Kidney (tissue), 14 donors: ENCODE results near the gene CALR3. TPM values are rescaled to one million over a fixed set of nuclear protein-coding genes. Genes with fewer than 3 reads are reported as not detected.
"Not testable (repeated sequence)": the region's sequence is repeated elsewhere in the genome, so short reads cannot be mapped to it uniquely, and the experiment has no call there.

Experiments
- DNase-seq, 5 donors: peaks; one replicate each; pipeline ENCODE4 v3.0.0-alpha.2; 2013 to 2020
- FAIRE-seq: peaks from 2 replicates; lab custom pipeline; 2012; peaks lifted over from hg19 to GRCh38; lab: Jason Lieb, UNC
- H3K27ac ChIP-seq, 2 donors: one replicate each; pipeline ENCODE4 v1.7.0; 2013; ENCODE audit warnings: low read depth in 2 of 2, low read length in 2 of 2, inconsistent platforms in 1 of 2
- H3K27me3 ChIP-seq: one replicate; pipeline ENCODE4 v1.7.1; 2013; ENCODE audit warnings: low read length, inconsistent platforms; ENCODE audit not compliant: control insufficient read depth, insufficient read depth
- H3K36me3 ChIP-seq, 3 donors: one replicate each; pipeline versions ENCODE4 v1.7.0 to v1.7.1; 2013; ENCODE audit warnings: low read length in 3 of 3, control low read depth in 1 of 3, inconsistent platforms in 1 of 3; ENCODE audit not compliant: insufficient read depth in 3 of 3, control insufficient read depth in 2 of 3
- H3K4me1 ChIP-seq, 3 donors: one replicate each; pipeline versions ENCODE4 v1.7.0 to v1.7.1; 2013; ENCODE audit warnings: low read length in 3 of 3, inconsistent platforms in 1 of 3, low read depth in 1 of 3; ENCODE audit not compliant: control insufficient read depth in 2 of 3, insufficient read depth in 2 of 3
- H3K4me3 ChIP-seq, 3 donors: one replicate each; pipeline versions ENCODE4 v1.7.0 to v1.8.1; 2013; ENCODE audit warnings: low read length in 3 of 3, control low read depth in 1 of 3, inconsistent platforms in 1 of 3
- H3K9ac ChIP-seq, 3 donors: one replicate each; pipeline versions ENCODE4 v1.7.0 to v1.7.1; 2013; ENCODE audit warnings: low read length in 3 of 3, control low read depth in 1 of 3, inconsistent platforms in 1 of 3
- H3K9me3 ChIP-seq, 3 donors: one replicate each; pipeline versions ENCODE4 v1.7.0 to v1.7.1; 2013; ENCODE audit warnings: low read length in 3 of 3, control low read depth in 1 of 3, inconsistent platforms in 1 of 3; ENCODE audit not compliant: control insufficient read depth in 2 of 3, insufficient read depth in 1 of 3
- CTCF ChIP-seq: IDR thresholded peaks from 3 replicates; pipeline ENCODE4 v1.5.1; 2012; ENCODE audit warnings: mild to moderate bottlenecking, moderate library complexity, borderline replicate concordance; ENCODE audit not compliant: insufficient read depth; ENCODE audit errors: extremely low read depth
- intact Hi-C: fragments of 100-400 bp; cut with DNase I; formaldehyde crosslinking; loops from one replicate; pipeline ENCODE4 v1.11.1; 2022
- polyA plus RNA-seq: library from polyadenylated mRNA; stranded (reverse); fragments of 350-450 nt; fragmentation: Illumina TruSeq; extraction: RNeasy Lipid Tissue Mini Kit (QIAGEN cat#74804); gene quantifications from one replicate; pipeline ENCODE4 v1.2.3, GENCODE V29; 2014; ENCODE audit warnings: low read depth, low replicate concordance; ENCODE audit not compliant: insufficient read depth
- total RNA-seq: library from RNA; stranded (reverse); fragmentation: NEBNext Ultra II Directional; extraction: Animal tissue kit (Norgen Biotek cat#: 25700); gene quantifications from one replicate; pipeline ENCODE4 v1.2.1, GENCODE V29; 2021
- donor health status: control.
- donor health status: control.
- donor health status: control.
- donor health status: control.
- donor health status: control.
- donor health status: DM: yes; HTN: yes; CAD: no.
- donor health status: Normal renal cell carcinoma (clear cell type).

CALR3 gene
- total and polyA plus RNA-seq, 2 donors from 2014 or later = not detected

GRCh38 chr19:16472992-16473391 lies 23.0 kb downstream of the CALR3 start:
- DNase-seq = no peak
- no peak overlapping the region for H3K9ac ChIP-seq
- H3K27ac ChIP-seq = no peak overlapping the region
- TF ChIP-seq CTCF = no peak
- H3K4me1 ChIP-seq = peaks cover 0 to 20% (median 5%) of the 10 kb centered on the region in 3 donors
- no peaks in the 10 kb centered on the region for H3K27me3 ChIP-seq
- no peak for FAIRE-seq
- no peaks in the 10 kb centered on the region for H3K36me3 ChIP-seq
- intact Hi-C loops = no loop called here
- no peaks in the 10 kb centered on the region for H3K9me3 ChIP-seq
- H3K4me3 ChIP-seq = no peak overlapping the region

GRCh38 chr19:16472559-16472899 lies 23.4 kb downstream of the CALR3 start:
- H3K27me3 ChIP-seq, H3K27ac ChIP-seq, H3K9me3 ChIP-seq, FAIRE-seq, H3K36me3 ChIP-seq, intact Hi-C loops, DNase-seq: not testable (repeated sequence)
- H3K4me1 ChIP-seq = peaks cover 0 to 23% (median 5%) of the 10 kb centered on the region in 3 donors
- H3K9ac ChIP-seq = peak overlapping the region in 1 of 3 donors; percentile 82
- peak overlapping the region in 2 of 3 donors; percentile 79 to 86 for H3K4me3 ChIP-seq

GRCh38 chr19:16470911-16471811 lies 24.8 kb downstream of the CALR3 start:
- Histone ChIP-seq H3K27ac (peak overlapping the region; percentile 6 to 32), H3K9me3 (no peaks in the 10 kb centered on the region), H3K27me3 (no peaks in the 10 kb centered on the region), H3K9ac (peak overlapping the region; percentile 26 to 71 (median 65)), H3K4me1 (peaks cover 0 to 23% (median 5%) of the 10 kb centered on the region in 3 donors), H3K36me3 (no peaks in the 10 kb centered on the region), H3K4me3 (peak overlapping the region; percentile 59 to 79 (median 77))
- TF ChIP-seq CTCF = no peak
- DNase-seq = peak in 4 of 5 donors; percentile 14 to 81 (median 38)
- intact Hi-C loops = no loop called here
- no peak for FAIRE-seq

GRCh38 chr19:16470541-16470910 lies 25.4 kb downstream of the CALR3 start:
- no peaks in the 10 kb centered on the region for H3K9me3 ChIP-seq
- H3K27me3 ChIP-seq = no peaks in the 10 kb centered on the region
- no peak for FAIRE-seq
- peak overlapping the region in 1 of 3 donors; percentile 65 for H3K9ac ChIP-seq
- peak overlapping the region in 1 of 2 donors; percentile 6 for H3K27ac ChIP-seq
- peaks cover 0 to 23% (median 5%) of the 10 kb centered on the region in 3 donors for H3K4me1 ChIP-seq
- TF ChIP-seq CTCF = no peak
- H3K4me3 ChIP-seq = peak overlapping the region; percentile 59 to 79 (median 77)
- H3K36me3 ChIP-seq = no peaks in the 10 kb centered on the region
- DNase-seq = no peak
- intact Hi-C loops = no loop called here
